ENCODE data around the gene CLDN8.

CLDN8 gene

DNA sequence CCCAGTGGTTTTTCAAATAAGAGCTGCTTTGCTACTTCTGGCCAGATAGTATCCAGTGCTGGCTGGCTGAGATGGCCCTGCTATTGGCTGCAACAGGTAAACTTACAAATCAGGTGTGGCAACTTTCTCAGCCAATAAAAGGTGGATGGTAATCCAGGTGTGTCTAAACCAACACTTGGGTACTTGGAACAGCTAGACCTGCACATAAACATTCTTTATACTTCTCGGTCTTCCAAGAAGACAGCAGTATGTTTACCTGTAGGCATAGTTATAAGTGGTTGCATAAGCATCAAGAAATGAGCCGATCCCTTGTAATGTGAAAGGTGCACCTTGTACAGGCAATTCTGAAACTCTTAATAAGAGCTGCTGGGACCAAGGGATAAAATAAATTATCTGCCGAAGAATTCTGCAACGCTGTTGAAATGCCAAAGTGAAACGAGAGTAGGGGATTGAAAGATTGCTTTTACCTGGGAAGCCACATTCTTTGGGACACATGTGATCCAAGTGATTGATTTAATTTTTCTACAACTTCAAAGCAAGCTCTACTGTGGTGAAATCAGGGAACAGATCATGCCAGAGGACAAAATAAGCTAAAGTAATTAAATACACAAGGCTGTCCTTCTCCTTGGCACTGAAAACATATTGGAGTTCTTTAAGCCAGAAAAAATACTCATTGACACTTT, at the start of gene CLDN8:
TSS of gene CLDN8 (minus strand) at position 57 of the 683 bp plus-strand sequence. CDS start 172 bp downstream, outside the sequence.
- DNase-seq, result no peak

DNA sequence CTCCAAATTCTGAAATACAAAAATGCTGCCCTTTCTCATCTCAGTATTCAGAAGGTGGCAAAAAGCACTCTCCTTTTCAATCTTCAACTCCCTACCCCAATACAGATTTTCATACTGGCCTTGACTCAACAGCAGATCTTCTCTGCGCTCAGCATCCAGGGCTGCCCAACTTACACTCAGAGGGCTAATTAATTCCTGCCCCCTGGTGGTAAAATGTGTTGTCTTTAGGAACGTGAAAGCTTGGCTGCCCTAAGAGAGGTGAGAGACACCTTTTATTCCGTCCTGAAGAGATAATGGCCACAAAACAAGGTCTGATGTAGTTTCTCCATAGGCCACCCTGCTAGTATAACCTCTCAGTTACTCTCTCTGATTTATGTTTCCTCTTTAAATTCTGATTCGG, 41.9 kb upstream of the CLDN8 start:
- no peak for DNase-seq

DNA sequence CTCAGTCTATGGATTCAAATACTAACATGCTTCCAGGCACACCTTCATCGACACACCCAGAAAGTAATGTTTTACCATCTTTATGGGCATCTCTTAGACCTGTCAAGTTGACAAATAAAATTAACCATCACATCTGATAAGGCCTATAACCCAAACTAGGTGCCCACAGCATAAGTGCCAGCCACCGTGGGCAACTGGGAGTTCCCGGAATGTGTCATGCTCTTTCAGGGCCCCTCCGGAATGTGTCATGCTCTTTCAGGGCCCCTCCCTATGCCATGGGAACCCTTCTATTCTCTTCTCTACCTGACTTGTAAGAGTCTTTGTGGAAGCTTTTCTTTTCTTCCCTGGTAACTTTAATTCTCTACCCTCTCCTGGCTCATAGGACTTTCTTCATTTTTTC, 40.2 kb upstream of the CLDN8 start:
- DNase-seq, result no peak

DNA sequence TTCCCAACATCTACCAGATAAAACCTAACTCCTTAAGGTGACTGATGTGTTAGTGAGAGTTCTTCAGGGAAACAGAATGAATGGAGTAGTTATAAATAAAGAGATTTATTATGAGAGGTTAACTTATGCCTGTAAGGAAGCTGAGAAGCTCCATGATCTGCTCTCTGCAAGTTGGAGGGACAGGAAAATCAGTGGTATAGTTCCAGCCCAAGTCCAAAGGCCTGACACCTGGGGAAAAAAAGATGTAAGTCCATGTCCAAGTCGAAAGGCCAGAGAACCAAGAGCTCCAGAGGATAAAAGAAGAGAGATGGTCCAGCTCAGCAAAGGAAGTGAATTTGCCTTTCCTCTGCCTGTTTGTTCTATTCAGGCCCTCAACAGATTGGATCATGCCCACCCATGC, 39.8 kb upstream of the CLDN8 start:
- no peak for DNase-seq

DNA sequence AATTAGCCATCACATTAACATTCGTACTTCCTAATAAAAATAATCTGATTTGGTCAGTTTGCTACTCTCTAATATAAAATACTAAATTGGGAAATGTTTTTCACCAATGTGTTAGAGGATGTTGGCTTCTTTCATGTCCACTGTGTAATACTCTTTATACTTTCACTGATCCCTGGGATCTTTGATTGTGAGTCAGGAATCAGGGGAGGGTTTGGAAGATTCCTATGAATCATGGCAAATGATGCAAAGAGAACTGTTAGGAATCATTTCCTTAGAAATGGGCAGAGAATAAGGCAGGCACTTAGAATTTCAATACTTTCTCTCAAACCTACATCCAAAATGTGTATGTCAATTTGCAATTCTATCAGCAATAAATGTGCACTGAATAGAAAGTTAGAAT, 35.9 kb upstream of the CLDN8 start:
- DNase-seq, result no peak

DNA sequence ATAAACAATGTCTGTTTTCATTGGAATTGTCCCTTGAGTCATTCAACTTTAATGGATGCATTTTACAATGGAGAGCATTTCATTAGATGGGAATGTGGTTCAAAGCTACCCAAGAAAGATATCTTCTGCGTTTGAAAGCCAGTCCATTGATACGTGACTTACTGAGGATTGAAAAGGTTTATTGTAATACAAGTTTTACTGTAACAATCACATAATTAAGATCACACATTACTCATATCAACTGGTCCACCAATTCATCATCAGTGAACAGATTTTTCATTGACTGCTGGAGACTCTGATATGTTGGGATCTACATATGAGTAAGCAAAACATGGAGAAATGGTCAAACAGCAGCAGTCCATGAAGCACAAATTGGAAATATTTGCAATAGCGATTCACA, 34.0 kb upstream of the CLDN8 start:
- DNase-seq, result no peak

DNA sequence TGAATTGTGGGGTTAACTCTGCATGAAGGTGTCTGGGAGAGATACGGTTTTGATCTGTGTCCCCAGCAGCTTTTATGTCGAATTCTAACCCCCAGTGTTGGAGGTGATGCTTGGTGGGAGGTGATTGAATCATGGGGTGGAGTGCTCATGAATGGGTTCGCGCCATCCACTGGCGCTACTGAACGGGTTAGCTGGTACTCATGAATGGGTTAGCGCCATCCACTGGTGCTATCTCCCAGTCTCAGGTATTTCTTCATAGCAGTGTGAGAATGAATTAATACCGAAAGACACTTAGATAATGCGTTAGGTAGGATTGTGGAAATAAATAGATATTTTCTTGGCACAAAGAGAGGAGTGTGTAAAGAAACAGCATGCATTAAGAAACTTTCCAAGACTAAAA, 32.9 kb upstream of the CLDN8 start:
- no peak for DNase-seq

DNA sequence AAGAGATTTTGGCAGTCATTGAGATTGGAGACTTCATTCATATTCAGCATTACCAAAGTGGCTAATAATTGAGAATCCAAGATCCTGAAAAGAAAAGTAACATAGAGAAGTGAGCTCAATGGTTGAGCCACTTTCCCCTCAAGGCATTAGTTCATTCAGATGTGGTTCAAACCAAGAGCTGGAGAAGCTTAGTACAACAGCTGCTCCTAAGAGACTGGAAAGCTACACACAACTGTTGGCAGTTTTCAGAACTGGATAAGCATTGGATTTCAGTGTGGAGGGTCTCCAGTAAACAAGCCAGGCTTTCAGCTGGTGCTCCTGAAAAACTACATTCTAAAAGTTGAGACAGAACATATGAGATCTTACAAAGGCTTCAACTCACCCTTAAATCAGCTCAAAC, 29.2 kb upstream of the CLDN8 start:
- DNase-seq, result no peak

DNA sequence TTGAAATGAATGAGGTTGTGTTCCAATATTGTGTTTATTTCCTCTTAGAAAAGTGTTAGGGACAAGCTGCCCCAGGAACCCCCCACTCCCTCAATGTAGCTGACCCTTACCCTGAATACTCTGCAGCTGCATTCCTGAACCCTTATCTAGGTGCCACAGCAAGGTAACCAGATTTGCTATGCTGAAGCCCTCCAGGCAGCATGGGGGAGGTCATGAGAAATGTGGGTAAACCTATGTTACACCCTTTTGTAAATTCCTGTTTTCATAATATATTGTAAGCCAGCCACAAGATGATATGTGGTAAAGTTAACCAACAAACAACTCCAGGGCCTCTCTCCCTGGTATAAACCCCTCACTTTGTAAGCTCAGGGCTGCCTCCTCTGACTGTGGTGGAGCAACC, 27.8 kb upstream of the CLDN8 start:
- DNase-seq, result no peak

DNA sequence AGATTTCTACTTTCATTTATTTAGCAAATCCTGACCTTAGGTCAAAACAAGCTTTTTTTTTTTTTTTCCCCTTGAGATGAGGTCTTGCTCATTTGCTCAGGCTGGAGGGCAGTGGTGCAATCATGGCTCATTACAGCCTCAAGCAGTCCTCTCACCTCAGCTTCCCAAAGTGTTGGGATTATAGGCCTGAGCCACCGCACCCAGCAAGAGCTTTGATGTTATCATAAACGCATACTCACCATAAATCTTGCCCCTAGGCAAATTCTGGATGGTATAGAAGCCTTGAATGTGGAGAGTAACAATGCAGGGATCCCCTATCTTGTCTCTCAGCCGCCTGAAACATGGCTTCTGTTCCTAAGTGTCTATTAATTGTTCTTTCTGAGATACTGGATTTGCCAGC, 24.8 kb upstream of the CLDN8 start:
- DNase-seq, result no peak

DNA sequence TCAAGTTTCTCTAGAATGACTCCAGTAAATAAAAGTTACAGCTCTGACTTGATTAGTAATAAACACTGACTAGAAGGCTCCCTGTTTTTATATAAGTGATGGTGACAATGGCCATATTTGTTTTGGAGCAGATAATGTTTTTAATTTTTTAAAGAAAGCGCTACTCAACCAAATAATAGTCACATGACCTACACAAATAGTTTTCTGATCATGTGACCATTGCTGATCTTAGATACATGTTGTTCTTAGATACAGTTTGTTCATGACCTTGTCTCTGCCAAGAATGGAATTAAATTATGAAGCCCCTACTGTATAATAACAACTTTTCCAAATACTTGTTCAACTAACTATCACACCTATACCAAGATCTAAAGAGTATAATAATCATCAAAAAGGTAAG, 22.3 kb upstream of the CLDN8 start:
- DNase-seq, result no peak

DNA sequence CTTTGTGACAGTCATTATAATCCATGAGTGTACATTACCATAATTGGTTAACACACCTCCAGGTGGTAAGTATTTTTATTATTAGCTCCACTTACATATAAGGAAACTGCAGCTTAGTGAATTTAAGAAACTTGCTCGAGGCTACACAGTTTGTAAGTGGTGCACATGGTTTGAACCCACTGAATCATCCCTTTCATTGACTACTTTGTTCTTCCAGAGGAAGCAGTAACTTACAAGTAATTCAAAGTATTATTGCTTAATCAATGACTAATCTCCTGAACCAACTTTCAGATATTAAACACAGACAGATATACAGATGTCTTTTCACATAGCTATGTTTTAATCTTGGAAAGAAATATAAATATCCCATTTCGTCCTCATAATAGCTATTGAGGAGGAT, 18.7 kb upstream of the CLDN8 start:
- DNase-seq, result no peak

DNA sequence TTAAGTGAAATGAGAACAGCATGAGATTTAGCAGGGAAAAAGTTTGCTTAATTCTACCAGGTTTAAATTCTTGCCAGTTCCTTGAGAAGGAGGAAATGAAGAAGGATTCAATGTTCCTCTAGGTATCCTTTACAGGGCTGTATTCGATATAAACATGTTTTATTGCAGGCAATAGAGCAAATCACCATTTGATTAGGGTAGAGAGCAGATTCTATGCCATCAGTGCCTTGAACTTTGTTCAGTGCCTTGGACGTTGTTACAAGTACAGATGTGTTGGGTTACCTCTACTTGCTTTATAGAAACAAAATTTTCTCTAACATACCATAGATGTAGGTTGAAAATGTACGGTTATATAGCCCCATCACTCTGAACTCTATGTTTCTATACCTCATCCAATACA, 18.2 kb upstream of the CLDN8 start:
- DNase-seq, result no peak

DNA sequence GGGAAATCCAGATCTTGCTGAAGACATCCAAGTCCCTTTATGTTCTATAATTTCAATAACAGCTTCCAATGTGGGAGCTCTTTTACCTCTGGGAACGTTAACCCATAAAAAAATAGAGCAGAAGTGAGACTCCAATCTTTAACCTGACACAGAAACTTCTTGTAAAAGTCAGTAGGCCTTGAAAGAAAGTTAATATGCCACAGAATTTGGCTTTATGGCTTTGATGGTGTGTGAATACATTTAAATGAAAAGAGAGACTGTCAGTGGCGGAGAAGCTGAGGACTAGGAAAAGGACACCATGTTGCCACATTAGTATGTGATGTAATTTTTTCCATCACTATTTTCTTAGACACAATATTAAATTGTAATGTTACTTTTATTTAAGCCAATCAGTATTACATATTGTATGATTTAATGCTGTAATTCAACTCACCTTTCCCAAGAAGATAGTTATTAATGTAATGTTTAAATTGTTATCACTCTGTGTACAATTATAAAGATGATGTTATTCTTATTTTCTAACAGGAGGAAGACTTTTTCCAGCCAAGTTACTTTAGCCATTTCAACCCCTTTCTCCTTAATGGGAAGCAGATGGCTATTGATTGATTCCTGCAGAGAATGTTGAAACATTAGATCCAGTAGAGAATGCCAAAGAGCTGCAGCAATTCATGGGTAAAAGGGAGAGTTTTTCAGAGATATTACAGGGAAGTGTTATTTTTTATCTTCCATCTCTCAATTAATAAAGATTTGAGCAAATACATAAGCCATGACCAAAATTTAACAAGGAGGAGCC, 17.5 kb upstream of the CLDN8 start:
- no peak for DNase-seq

DNA sequence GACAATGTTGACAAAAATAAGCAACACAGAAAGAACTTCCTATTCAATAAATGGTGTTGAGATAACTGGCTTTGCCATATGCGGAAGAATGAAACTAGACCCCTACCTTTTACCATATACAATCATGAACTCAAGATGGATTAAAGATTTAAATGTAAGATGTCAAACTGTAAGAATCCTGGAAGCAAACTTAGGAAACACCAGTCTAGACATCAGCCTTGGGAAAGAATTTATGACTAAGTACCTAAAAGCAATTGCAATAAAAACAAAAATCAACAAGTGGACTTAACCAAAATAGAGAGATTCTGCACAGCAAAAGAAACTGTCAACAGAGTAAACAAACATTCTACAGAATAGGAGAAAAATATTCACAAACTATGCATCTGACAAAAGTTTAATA, 16.1 kb upstream of the CLDN8 start:
- DNase-seq, result no peak

DNA sequence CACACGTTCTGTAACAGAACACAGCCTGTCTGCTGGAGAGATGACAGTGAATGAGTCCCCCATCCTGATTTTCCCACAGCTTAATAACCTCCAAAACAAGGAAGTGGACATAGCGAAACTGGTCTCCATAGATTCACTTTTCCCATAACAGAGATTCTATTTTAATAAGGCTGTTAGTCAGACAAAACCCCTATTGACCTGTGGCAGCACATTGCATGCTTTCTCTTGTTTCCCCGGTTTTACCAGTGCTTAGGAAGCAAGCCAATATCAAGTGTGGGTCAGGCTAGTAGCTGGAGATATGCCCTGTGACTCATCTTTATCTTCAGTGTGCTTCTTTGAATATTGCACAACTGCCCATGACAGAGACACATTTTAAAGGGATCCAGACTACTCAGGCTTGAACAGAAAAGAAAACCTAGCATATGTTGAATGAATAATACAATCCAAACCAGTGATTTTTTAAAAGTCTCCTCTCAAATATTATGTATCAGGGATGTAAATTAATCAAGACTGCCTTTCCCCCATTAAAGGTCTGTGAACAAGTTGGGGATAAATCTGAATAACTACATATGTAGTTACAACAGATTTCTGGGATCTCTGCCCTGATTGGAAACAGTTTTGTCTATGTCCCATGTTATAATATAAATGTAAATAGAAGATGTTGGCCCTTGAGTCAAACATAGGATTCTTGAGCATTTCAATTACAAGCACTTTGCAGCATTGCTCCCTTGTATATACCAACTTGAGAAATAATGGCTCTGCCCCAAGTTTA, 11.9 kb upstream of the CLDN8 start:
- DNase-seq, result no peak

DNA sequence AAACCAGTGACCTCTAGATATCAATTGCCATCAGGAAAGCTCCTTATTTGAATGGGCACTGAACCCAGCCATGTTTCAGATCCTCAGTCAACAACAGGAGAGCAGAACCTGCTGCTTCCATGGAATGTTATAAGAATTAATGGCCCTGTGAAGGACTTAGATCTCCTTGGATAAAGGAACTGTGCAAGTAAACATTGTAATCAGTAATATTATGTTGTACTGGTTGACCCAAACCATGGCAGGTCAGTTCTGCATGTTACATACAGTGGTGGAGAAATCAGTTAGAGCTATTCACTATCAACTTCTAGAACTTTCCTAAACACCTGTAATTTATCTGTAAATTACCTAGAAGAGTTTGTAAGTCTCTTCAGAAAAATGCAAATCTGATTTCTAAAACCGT, 11.2 kb upstream of the CLDN8 start:
- no peak for DNase-seq

DNA sequence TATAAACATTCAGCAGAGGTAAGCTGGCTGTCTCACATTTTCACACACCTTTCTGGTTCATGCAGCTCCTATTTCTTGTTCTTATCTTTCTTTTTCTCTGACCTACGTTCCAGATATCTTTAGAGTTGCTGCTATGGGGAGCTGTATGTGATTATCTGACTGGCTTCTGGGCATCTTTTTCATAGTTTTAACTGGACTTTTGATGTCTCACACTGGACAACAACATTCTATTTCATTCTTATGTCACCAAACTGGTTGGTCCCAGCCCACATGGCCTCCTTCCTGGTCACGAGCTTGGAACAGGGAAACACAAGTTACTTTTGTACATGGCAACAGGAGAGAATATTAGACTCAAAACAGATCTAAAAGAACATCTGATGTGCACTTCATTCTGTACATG, 7.7 kb upstream of the CLDN8 start:
- DNase-seq, result no peak

DNA sequence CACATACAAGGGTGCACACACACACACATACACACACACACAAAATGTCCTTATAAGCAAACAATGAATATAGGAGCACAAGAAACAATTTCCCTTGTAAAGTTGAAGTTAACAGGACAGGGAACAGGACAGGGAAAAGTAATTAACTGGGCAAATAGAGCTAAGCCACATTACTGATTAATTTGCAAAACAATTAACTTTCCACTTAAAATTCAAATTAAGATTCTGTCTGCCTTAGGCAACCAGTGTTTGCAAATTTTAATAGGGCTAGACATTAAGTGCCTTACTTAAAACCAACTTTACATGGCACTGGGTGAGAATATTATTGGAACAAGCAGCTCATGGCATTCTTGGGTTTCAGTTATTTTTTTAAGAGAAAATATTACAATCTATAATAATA, 6.8 kb upstream of the CLDN8 start:
- no peak for DNase-seq

DNA sequence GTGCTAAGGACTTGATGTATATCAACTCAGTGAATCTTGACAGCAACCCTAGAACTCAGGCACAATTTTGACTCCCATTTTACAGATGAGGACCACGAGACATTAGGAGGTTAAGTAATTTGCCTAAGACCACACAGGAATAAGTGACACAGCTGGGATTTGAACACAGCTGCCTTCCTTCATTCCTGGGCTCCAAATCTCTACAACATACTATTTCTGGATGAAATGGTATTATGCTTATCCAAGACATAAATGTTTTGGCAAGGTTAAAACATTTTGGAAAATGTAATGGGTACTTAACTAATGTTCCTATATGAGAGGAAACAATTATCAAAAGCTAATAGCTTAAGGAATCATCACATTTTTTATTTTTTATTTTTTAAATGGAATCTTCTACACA, 4.8 kb downstream of the CLDN8 start:
- no peak for DNase-seq

DNA sequence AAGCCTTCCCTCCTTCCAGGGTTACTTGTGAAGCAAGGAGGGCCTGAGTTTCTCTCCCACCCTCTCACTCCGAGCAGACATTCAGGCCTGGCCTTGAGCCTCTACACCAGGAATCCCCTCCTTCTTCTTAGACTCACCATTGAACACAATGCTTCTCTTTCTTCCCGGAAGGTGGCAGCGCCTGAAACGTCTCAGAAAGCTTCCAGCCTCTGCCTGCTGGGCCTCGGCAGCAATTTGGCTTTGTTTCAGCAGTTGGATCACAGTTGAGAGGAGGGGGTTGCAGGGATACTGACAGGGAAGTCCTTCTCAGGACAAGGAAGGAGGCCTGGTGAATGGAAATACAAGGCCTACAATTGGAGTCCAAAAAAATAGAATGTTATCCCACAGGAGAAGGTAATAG, 6.3 kb downstream of the CLDN8 start:
- no peak for DNase-seq

DNA sequence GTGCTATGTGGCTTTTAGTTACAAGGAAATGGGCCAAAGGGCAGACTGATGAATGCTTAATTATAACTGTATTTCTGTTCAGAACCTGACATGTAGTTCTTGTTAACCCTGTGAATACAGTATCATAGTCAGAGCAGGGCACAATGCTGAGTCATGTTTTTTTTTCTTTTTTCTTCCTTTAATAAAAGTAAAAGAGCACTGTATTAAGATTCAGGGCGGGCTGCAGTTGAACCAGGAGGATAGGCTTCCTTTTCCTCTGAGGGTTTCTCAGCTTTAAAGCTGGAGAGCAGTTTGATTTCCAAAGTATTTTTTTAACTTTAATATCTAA, 8.7 kb downstream of the CLDN8 start:
- no peak for DNase-seq

DNA sequence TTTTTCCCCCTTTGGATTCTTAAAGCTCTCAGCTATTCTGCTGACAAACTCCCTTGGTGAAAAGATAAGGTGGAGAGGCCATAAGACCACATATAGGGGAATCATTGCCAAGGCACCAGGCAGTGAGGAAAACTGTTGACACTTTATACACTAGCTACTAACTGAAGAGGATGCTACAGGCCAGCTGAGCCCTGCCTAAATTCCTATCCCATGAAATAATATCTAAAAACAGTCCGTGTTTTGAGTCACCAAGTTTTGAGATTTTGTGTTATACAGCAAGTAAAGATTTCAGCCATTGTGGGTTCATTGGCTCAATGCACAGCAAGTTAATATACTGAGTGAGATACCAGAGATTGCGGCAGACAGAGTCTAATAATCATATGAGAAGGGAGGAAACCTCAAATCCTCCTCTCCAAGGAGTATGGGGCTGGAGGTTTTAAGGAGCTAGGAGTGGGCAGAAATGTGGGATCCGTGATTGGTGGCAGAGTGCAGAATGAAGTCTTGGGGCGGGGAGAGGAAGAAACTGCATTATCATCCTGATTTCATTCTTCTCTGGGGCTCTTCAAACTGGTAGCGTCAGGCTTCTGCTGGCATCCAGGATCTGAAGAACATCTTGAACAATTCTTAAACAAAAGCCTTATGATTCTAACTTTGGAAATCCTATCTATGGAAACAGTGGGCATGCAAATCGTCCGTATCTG, 9.2 kb downstream of the CLDN8 start:
- no peak for DNase-seq

DNA sequence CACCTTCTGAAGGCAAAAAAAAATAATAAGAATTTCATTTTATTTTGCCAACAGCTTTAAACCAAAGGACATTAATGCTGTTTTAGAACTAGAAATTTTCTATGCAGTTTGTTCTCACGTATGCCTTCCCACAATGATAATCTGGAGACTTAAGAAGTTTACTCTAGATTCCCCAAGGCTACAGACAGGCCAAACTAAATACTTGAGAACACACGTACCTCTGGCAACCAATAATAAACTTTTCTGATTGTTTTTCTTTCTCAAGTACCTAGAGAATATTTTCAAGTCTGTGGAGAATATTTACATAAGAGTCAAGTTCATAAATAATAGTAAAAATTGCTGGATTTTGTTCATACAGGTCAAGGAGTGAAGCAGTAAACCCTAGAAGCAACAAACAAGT, 15.9 kb downstream of the CLDN8 start:
- no peak for DNase-seq
